Tibial nerve (tissue), 4 donors: ENCODE results near the gene EXOC4. TPM values are rescaled to one million over a fixed set of nuclear protein-coding genes. Genes with fewer than 3 reads are reported as not detected.

Source experiments
- DNase-seq, 2 donors: peaks; one replicate each; pipeline ENCODE4 v3.0.0-alpha.2; 2019; ENCODE audit warnings: low spot score in 2 of 2
- H3K27ac ChIP-seq, 4 donors: fragments of 200-600 bp; sonication (generic) in 3 of 4; one replicate each; pipeline ENCODE4 v1.5.1; 2017 to 2019; ENCODE audit warnings: mild to moderate bottlenecking in 1 of 4
- H3K27me3 ChIP-seq, 2 donors: fragments of 200-600 bp; sonication (generic) in 1 of 2; one replicate each; pipeline versions ENCODE4 v1.5.1 to v1.6.0; 2017 to 2019
- H3K36me3 ChIP-seq, 3 donors: fragments of 200-600 bp; sonication (generic); one replicate each; pipeline ENCODE4 v1.5.1; 2018 to 2019
- H3K4me1 ChIP-seq, 4 donors: fragments of 200-600 bp; sonication (generic) in 3 of 4; one replicate each; pipeline ENCODE4 v1.5.1; 2017 to 2019
- H3K4me3 ChIP-seq, 4 donors: fragments of 200-600 bp; sonication (generic) in 3 of 4; one replicate each; pipeline ENCODE4 v1.5.1; 2017 to 2019; ENCODE audit warnings: mild to moderate bottlenecking in 1 of 4, moderate library complexity in 1 of 4
- H3K9me3 ChIP-seq, 4 donors: fragments of 200-600 bp; sonication (generic) in 3 of 4; one replicate each; pipeline ENCODE4 v1.5.1; 2017 to 2019
- EP300 ChIP-seq, 2 donors: sonication (generic); formaldehyde crosslinking; IDR thresholded peaks; one replicate each; pipeline ENCODE4 v1.6.1; 2017; ENCODE audit warnings: antibody characterized with exemption in 2 of 2, mild to moderate bottlenecking in 1 of 2
- POLR2A ChIP-seq, 2 donors: fragments of 450-650 bp; IDR thresholded peaks; one replicate each; pipeline ENCODE4 v1.6.1; 2017; ENCODE audit warnings: antibody characterized with exemption in 2 of 2, mild to moderate bottlenecking in 2 of 2, moderate library complexity in 2 of 2
- WGBS, 2 donors: methylation state at CpG; one replicate each; pipeline ENCODE4 v1.1.5; 2018; 5-methylcytosine and 5-hydroxymethylcytosine counted together
- total RNA-seq, 4 donors: library from RNA; depleted of rRNA; stranded (reverse); fragments of >200 nt; gene quantifications; one replicate each; pipeline ENCODE4 v1.1.0, GENCODE V29; 2016
- TF ChIP-seq, protein P1 (sequence below), 5 experiments: fragments of 200-600 bp in 3 of 5; fragments of 450-650 bp in 2 of 5; sonication (generic) in 3 of 5; IDR thresholded peaks; one replicate each; pipeline ENCODE4 v1.5.1; 2016 to 2019; ENCODE audit warnings: antibody characterized with exemption in 5 of 5, mild to moderate bottlenecking in 3 of 5, moderate library complexity in 2 of 5

EXOC4 gene
- total RNA-seq, 4 donors from 2014 or later, result 70.0 to 104 (median 85.8) TPM

- DNase-seq, result no peak
- Histone ChIP-seq H3K27me3 (no peaks in the 10 kb centered on the region), H3K4me3 (no peak overlapping the region), H3K4me1 (no peaks in the 10 kb centered on the region), H3K9me3 (no peaks in the 10 kb centered on the region), H3K36me3 (no peaks in the 10 kb centered on the region), H3K27ac (no peak overlapping the region)
- TF ChIP-seq POLR2A (IDR thresholded peaks at IDR 0.05), result no peak
- no peak for TF ChIP-seq EP300 (IDR thresholded peaks at IDR 0.05)
- TF ChIP-seq, protein P1, sequence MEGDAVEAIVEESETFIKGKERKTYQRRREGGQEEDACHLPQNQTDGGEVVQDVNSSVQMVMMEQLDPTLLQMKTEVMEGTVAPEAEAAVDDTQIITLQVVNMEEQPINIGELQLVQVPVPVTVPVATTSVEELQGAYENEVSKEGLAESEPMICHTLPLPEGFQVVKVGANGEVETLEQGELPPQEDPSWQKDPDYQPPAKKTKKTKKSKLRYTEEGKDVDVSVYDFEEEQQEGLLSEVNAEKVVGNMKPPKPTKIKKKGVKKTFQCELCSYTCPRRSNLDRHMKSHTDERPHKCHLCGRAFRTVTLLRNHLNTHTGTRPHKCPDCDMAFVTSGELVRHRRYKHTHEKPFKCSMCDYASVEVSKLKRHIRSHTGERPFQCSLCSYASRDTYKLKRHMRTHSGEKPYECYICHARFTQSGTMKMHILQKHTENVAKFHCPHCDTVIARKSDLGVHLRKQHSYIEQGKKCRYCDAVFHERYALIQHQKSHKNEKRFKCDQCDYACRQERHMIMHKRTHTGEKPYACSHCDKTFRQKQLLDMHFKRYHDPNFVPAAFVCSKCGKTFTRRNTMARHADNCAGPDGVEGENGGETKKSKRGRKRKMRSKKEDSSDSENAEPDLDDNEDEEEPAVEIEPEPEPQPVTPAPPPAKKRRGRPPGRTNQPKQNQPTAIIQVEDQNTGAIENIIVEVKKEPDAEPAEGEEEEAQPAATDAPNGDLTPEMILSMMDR (IDR thresholded peaks at IDR 0.05), result no peak
- WGBS, 2 donors, result 92 to 93% methylated on average over 2 of the region's 2 CpGs
Observed at GRCh38 chr7:133704453-133704852, 451.6 kb downstream of the EXOC4 start.

- Histone ChIP-seq H3K27me3 (no peaks in the 10 kb centered on the region), H3K4me3 (no peak overlapping the region), H3K9me3 (no peaks in the 10 kb centered on the region), H3K27ac (no peak overlapping the region), H3K36me3 (no peaks in the 10 kb centered on the region), H3K4me1 (no peaks in the 10 kb centered on the region)
- no peak for DNase-seq
- 87 to 89% methylated on average over 8 of the region's 8 CpGs for WGBS, 2 donors
- TF ChIP-seq, protein P1 (IDR thresholded peaks at IDR 0.05), result no peak
- TF ChIP-seq POLR2A (IDR thresholded peaks at IDR 0.05) (no peak), EP300 (IDR thresholded peaks at IDR 0.05) (no peak)
Observed at GRCh38 chr7:133705596-133705995, 452.7 kb downstream of the EXOC4 start.

GRCh38 chr7:133706016-133706415, 453.1 kb downstream of the EXOC4 start:
- WGBS, 2 donors, result 95 to 97% methylated on average over 1 of the region's 1 CpG
- H3K27ac ChIP-seq, result no peak overlapping the region
- no peak for TF ChIP-seq POLR2A (IDR thresholded peaks at IDR 0.05)
- TF ChIP-seq, protein P1 (IDR thresholded peaks at IDR 0.05), result no peak
- TF ChIP-seq EP300 (IDR thresholded peaks at IDR 0.05), result no peak
- H3K4me3 ChIP-seq, result no peak overlapping the region
- no peaks in the 10 kb centered on the region for H3K9me3 ChIP-seq
- DNase-seq, result no peak
- H3K36me3 ChIP-seq, result no peaks in the 10 kb centered on the region
- H3K27me3 ChIP-seq, result no peaks in the 10 kb centered on the region
- H3K4me1 ChIP-seq, result no peaks in the 10 kb centered on the region

- 83 to 86% methylated on average over 4 of the region's 4 CpGs for WGBS, 2 donors
- Histone ChIP-seq H3K27ac (no peak overlapping the region), H3K27me3 (no peaks in the 10 kb centered on the region), H3K4me3 (no peak overlapping the region), H3K9me3 (no peaks in the 10 kb centered on the region), H3K36me3 (no peaks in the 10 kb centered on the region), H3K4me1 (no peaks in the 10 kb centered on the region)
- TF ChIP-seq POLR2A (IDR thresholded peaks at IDR 0.05) (no peak), EP300 (IDR thresholded peaks at IDR 0.05) (no peak)
- TF ChIP-seq, protein P1 (IDR thresholded peaks at IDR 0.05), result no peak
- DNase-seq, result no peak
Observed at GRCh38 chr7:133709036-133709880, 456.4 kb downstream of the EXOC4 start.

GRCh38 chr7:133712544-133712943, 459.7 kb downstream of the EXOC4 start:
- no peaks in the 10 kb centered on the region for H3K4me1 ChIP-seq
- H3K36me3 ChIP-seq, result no peaks in the 10 kb centered on the region
- no peak overlapping the region for H3K27ac ChIP-seq
- H3K27me3 ChIP-seq, result no peaks in the 10 kb centered on the region
- H3K4me3 ChIP-seq, result no peak overlapping the region
- no peak for DNase-seq
- no peaks in the 10 kb centered on the region for H3K9me3 ChIP-seq
- 95 to 97% methylated on average over 2 of the region's 2 CpGs for WGBS, 2 donors
- no peak for TF ChIP-seq EP300 (IDR thresholded peaks at IDR 0.05)
- TF ChIP-seq, protein P1 (IDR thresholded peaks at IDR 0.05), result no peak
- TF ChIP-seq POLR2A (IDR thresholded peaks at IDR 0.05), result no peak
